ENCODE data around the gene SIN3A. TPM values are rescaled to one million over a fixed set of nuclear protein-coding genes. Genes with fewer than 3 reads are reported as not detected.

SIN3A gene
- total RNA-seq, 2 donors from 2014 or later = 51.4 to 54.3 TPM

- Histone ChIP-seq H3K27me3 (no peaks in the 10 kb centered on the region), H3K4me3 (no peak overlapping the region), H3K27ac (no peak overlapping the region), H3K36me3 (no peaks in the 10 kb centered on the region), H3K9ac (ENCODE audit: low read depth in 2 of 2, low read length in 2 of 2) (no peak overlapping the region), H3K4me1 (no peaks in the 10 kb centered on the region), H3K9me3 (no peaks in the 10 kb centered on the region)
- intact Hi-C loops (cut with DNase I) = no loop called here
- DNase-seq = no peak
- no peak for TF ChIP-seq CTCF (IDR thresholded peaks at IDR 0.05)
Measured at GRCh38 chr15:75357976-75358673, 93.4 kb downstream of the SIN3A start.

GRCh38 chr15:75356517-75356916, 95.0 kb downstream of the SIN3A start:
- Histone ChIP-seq H3K36me3 (no peaks in the 10 kb centered on the region), H3K4me1 (no peaks in the 10 kb centered on the region), H3K9me3 (no peaks in the 10 kb centered on the region), H3K27me3 (no peaks in the 10 kb centered on the region), H3K27ac (no peak overlapping the region), H3K9ac (ENCODE audit: low read depth in 2 of 2, low read length in 2 of 2) (no peak overlapping the region), H3K4me3 (no peak overlapping the region)
- TF ChIP-seq CTCF (IDR thresholded peaks at IDR 0.05) = no peak
- no peak for DNase-seq
- intact Hi-C loops (cut with DNase I) = no loop called here

- no peak overlapping the region for H3K9ac ChIP-seq (ENCODE audit: low read depth in 2 of 2, low read length in 2 of 2)
- no peaks in the 10 kb centered on the region for H3K4me1 ChIP-seq
- no peaks in the 10 kb centered on the region for H3K27me3 ChIP-seq
- H3K9me3 ChIP-seq = no peaks in the 10 kb centered on the region
- no peak for TF ChIP-seq CTCF (IDR thresholded peaks at IDR 0.05)
- DNase-seq = no peak
- intact Hi-C loops (cut with DNase I) = no loop called here
- no peak overlapping the region for H3K4me3 ChIP-seq
- no peaks in the 10 kb centered on the region for H3K36me3 ChIP-seq
- no peak overlapping the region for H3K27ac ChIP-seq
Measured at GRCh38 chr15:75356006-75356405, 95.5 kb downstream of the SIN3A start.

- intact Hi-C loops (cut with DNase I) = no loop called here
- no peak for DNase-seq
- Histone ChIP-seq H3K4me3 (no peak overlapping the region), H3K27me3 (no peaks in the 10 kb centered on the region), H3K9me3 (no peaks in the 10 kb centered on the region), H3K27ac (no peak overlapping the region), H3K4me1 (no peaks in the 10 kb centered on the region), H3K9ac (ENCODE audit: low read depth in 2 of 2, low read length in 2 of 2) (no peak overlapping the region), H3K36me3 (no peaks in the 10 kb centered on the region)
- TF ChIP-seq CTCF (IDR thresholded peaks at IDR 0.05) = no peak
Measured at GRCh38 chr15:75355369-75355768, 96.1 kb downstream of the SIN3A start.

- H3K4me3 ChIP-seq = no peak overlapping the region
- TF ChIP-seq CTCF (IDR thresholded peaks at IDR 0.05) = no peak
- H3K36me3 ChIP-seq = no peaks in the 10 kb centered on the region
- intact Hi-C loops (cut with DNase I) = no loop called here
- H3K9ac ChIP-seq (ENCODE audit: low read depth in 2 of 2, low read length in 2 of 2) = no peak overlapping the region
- H3K4me1 ChIP-seq = no peaks in the 10 kb centered on the region
- no peak overlapping the region for H3K27ac ChIP-seq
- H3K9me3 ChIP-seq = no peaks in the 10 kb centered on the region
- no peaks in the 10 kb centered on the region for H3K27me3 ChIP-seq
- no peak for DNase-seq
Measured at GRCh38 chr15:75354454-75354853, 97.0 kb downstream of the SIN3A start.

Measured in colonic mucosa (tissue), 4 donors.